NCI-H526 treated with DMSO at 0.1 percent for 48 hours (cell line): Measurements from ENCODE around the gene MT1X.
"Not testable (repeated sequence)": the region's sequence is repeated elsewhere in the genome, so short reads cannot be mapped to it uniquely, and the experiment has no call there.

Source experiments
- DNase-seq: peaks from one replicate; lab custom pipeline; 2025; lab: John Stamatoyannopoulos, UW

Gene MT1X

DNA sequence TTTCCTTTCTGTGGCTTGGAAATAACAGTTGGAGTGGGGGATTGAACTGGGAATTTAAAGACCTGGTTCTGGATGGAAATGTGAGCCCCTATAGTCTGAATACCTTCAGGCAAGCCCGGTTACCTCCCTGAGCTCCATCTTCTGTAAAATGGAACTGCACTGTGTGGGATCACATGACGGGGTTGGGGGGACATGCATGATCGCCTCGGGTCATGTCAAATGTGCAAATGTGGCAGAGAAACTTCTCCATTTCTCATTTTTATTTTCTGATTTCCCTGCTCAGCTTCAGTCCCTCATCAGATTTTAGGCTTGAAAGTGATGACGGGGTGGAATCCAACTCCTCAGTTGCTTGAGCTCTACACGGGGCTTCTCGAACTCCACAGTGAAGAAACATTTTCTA lies 29.1 kb upstream of the MT1X start:
- no peak for DNase-seq

DNA sequence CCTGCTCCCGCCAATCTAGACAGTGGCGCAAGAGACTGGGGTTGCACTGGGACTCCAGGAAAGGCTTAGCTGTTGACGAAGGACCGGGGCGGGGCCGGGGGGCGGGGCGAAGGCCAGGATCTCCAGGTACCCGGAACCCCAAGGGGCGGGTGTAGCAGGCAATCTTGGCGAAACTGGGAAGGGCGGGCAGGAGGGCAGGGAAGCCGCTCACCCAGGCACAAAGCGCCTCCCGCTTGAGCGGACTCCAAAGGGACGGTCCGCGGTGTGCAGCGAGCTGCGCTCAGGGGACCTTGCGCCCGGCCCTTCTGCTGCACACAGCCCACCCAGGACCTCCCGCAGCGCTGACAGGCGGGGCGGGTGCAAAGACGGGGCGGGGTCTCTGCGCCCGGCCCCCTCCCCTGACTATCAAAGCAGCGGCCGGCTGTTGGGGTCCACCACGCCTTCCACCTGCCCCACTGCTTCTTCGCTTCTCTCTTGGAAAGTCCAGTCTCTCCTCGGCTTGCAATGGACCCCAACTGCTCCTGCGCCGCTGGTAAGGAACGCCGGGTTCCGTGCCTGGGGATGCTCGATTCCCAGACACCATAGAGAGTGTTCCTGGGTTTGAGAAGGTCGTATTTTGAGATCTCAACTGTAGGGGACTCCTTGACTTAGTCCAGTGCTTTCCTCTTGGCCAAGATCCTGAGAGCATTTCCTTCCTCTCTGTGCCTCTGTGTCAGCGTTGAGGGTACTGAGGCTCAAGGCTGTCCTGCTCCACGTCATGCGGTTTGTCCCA lies 24.5 kb upstream of the MT1X start, which contains the start of gene MT1F:
MT1F (plus strand) TSS at position 405 of the 772 bp plus-strand sequence; CDS start at position 505, 100 bp downstream.
- DNase-seq = peak; percentile 77

DNA sequence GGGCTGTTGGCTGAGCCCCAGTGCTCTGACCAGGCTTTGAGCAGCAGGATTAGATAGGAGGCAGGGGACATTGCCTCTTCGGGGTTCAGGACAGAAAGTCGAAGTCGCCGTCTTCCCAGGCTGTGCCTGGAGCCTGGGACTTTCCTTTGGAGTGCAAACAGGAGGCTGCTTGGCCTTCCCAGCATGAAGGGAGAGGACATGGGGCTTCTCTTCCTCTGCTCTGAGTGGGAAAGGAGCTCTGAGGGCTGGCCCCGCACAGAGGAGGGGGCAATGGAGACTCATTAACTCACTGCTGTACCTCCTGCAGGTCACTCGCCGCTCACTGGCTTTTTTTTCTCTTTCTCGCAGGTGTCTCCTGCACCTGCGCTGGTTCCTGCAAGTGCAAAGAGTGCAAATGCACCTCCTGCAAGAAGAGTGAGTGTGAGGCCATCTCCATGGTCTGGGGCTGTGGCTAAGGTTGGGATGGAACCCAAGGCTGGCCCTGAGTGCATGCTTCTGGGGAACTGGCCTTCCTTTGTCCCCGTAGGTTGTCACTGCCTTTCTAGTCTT lies 23.9 kb upstream of the MT1X start:
- no peak for DNase-seq

DNA sequence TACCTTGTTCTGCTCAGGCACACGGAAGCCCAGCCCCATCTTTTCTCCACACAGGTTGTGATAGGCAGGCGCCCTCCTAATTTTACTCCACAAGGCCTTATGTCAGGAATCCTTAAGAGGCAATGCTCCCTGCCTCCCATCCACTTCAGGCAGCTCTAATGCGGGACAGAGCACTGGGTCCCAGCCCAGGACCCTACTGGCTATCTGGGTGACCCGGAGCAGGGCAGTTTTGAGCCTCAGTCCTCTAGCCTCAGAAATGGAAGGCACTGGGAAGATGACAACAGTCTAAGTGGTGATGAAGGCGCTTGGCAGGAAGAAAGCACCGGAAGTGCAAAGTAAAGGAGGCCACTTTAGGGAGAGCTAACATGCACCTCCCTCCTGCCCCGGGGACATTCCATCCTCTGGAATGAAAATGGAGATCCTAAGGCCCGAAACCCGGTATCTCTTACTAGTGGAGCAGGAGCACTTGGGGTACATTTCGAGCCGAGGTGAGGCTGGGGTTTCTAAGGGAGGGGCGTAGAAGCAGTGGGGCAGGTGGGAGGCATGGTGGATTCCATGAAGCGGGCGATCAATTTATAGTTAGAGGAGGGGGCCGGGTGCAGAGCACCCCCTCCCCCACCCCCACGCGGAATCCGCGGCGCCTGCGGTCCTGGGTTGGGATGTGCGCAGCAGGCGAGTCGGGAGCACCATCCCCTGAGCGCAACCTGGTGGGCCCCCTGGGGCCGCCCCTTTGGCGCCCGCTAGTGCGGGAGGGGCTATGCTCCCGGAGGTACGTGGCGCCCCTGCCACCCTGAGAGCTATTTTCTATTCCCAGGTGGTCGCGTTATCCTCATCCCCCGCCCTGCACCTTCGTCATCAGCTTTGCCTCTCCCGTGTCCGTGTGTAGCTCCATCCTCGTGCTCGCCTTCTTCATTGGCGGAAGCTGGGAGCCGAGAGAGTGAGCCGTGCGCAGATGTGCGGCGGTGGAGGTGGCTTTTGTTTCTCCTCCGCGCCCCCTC lies 19.6 kb upstream of the MT1X start:
- DNase-seq = no peak

DNA sequence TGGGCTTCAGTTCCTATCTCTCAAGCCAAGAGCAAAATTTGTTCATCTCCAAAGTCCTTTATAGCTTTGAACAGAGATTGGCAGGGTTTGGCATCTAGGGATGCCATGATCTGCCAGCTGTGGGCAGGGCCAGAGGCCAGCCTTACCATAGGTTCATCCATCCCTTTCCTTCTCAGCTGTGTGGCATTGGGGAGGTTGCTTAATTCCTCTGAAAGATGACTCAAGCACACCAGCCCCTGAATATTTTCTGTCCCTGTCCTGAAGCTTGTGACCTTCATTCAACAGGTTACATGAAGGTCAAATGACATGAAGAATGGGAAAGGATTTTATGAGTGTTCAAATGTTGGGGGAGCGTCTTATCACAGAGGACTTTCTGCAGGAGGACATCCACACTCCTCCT lies 17.8 kb upstream of the MT1X start:
- no peak for DNase-seq

DNA sequence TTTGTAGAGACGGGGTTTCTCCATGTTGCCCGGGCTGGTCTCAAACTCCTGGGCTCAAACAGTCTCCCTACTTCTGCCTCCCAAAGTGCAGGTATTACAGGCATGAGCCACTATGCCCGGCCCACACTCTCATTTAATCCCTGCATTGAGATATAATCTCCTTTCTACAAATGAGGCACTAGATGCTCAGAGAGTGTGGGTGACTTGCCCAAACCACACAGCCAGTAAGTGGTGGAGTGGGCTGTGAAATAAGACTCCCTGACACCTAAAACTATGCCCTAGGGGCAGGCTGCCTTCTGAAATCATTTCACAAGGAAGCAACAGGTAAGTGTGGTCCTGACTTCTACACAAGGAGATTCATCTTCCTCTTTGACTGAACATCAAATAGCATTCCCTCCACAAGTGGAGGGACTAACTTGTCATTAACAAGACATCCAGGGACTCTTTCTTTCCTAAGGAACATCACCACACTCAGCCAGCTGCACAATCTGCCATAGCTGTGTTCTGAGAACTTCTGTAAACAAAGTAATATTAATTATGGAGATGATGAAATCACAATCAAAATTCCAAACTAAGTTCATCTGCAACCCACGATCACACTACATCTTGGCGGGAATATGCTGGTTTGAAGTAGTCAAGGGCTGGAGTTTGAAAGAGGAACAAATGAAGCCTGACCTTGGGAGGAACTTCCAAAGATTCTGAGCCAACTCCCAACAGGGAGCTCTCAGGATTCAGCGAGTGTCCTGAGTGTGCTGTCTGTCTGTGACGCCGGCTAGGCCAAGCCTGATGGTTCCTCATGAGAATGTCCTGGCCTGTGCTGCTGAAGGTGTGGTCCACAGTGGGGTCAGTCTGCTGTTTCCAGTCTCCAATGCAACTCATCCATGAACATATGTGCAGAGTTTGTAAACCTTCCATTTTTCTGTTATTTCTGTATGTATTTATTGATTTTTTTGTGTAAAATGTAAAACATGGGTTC lies 16.7 kb upstream of the MT1X start:
- DNase-seq = not testable (repeated sequence)

DNA sequence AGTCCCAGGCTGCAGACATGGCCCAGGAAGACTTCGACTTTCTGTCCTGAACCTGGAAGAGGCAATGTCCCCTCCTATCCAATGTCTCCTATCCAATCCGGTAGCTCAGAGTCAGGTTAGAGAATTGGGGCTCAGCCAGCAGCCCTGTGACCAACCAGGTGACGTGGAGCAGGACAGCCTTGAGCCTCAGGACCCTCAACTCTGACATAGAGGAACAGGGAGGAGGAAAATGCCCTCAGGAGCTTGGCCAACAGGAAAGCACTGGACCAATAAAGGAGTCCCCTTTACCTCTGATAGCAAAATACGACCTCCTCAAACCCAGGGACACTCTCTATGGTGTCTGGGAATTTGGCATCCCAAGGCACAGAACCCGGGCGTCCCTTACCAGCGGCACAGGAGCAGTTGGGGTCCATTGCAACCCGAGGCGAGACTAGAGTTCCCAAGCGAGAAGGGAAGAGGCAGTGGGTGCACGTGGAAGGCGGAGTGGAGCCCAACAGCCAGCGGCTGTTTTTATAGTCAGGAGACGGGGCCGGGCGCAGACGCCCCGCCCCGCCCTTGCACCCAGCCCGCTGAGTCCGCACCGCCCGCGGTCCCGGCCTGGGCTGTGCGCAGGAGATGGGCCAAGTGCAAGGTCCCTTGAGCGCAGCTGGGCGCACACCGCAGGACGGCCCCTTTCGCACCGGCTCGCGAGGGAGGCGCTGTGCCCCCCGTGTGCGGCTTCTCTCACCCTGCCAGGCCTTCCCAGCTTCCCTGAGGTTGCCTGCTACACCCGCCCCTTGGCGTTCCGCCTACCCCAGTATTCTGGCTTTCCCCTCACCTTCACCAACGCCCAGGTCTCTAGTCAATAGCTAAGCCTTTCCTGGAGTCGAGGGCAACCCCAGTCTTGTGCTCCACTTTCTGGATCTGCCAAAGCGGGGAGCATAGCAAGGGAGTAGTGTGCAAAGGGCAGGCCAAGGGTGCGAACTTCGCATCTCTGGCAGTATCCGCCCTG lies 14.4 kb upstream of the MT1X start, which contains the start of gene MT1G:
MT1G (minus strand) TSS at position 485 of the 991 bp plus-strand sequence; CDS start at position 413, 72 bp downstream.
- DNase-seq = peak; percentile 66

DNA sequence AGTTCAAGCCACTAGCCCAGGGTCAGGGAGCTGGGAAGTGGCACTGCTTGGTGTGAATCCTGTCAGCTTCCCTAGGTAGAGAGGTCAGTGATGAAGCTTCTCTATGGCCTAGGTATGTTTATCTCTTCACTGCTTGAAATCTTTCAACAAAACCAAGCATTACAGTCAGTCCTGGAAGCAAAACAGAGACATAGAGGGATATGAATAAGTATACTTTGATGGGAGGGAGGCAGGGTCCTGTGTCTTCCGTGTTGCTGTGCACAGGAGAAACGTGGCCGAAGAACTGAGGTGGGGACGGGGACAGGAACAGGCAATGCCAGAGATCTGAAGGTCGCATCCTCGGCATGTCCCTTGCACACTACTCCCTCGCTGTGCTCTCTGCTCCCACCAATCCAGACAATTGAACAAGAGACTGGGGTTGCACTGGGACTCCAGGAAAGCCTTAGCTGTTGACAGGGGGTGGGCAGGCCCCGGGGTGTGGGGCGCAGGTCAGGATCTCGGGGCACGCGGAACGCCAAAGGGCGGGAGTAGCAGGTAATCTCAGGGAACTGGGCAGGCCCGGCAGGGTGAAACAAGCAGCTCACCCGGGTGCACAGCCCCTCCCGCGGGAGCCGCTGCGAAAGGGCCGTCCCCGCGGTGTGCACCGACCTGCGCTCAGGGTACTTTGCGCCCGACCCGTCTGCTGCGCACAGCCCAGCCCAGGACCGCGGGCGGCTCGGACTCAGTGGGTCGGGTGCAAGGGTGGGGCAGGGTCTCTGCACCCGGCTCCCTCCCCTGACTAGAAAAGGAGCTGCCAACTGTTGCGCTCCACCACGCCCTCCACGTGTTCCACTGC lies 13.0 kb upstream of the MT1X start, which contains the start of gene MT1H:
MT1H (plus strand) TSS at position 810 of the 835 bp plus-strand sequence. CDS start 71 bp downstream, outside the sequence.
- DNase-seq = no peak

DNA sequence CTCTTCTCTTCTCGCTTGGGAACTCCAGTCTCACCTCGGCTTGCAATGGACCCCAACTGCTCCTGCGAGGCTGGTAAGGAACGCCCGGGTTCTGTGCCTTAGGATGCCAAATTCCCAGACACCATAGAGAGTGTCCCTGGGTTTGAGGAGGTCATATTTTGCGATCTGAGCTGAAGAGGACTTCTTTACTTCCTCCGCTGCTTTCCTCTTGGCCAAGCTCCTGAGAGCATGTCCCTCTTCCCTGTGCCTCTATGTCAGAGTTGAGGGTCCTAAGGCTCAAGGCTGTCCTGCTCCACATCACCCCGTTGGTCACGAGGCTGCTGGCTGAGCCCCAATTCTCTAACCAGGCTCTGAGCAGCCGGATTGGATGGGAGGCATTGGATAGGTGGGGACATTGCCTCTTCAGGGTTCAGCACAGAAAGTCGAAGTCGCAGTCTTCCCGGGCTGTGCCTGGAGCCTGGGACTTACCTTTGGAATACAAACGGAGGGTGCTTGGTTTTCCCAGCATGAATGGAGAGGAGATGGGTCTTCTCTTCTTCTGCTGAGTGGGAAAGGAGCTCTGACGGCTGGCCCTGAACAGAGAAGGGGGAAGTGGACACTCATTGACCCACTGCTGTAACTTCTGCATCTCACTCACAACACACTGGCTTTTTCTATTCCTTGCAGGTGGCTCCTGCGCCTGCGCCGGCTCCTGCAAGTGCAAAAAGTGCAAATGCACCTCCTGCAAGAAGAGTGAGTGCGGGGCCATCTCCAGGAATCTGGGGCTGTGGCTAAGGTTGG lies 12.2 kb upstream of the MT1X start:
- no peak for DNase-seq

DNA sequence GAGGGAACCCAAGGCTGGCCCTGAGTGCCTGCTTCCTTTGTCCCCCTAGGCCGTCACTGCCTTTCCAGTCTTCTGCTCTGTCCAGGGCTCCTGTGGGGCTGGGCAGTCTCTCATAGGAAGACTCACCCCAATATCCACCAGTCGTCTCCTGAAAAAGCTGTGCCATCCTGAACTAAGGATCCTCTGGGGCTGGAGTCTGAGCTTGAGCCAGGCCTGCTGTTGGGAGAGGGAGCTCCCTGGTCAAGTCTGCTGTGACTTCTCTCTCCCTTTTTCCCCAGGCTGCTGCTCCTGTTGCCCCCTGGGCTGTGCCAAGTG lies 11.7 kb upstream of the MT1X start:
- DNase-seq = no peak

DNA sequence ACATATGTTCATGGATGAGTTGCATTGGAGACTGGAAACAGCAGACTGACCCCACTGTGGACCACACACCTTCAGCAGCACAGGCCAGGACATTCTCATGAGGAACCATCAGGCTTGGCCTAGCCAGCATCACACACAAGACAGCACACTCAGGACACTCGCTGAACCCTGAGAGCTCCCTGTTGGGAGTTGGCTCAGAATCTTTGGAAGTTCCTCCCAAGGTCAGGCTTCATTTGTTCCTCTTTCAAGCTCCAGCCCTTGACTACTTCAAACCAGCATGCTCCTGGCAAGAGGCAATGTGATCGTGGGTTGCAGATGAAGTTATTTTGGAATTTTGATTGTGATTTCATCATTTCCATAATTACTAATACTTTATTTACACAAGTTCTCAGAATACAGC lies 10.6 kb upstream of the MT1X start:
- DNase-seq = not testable (repeated sequence)

DNA sequence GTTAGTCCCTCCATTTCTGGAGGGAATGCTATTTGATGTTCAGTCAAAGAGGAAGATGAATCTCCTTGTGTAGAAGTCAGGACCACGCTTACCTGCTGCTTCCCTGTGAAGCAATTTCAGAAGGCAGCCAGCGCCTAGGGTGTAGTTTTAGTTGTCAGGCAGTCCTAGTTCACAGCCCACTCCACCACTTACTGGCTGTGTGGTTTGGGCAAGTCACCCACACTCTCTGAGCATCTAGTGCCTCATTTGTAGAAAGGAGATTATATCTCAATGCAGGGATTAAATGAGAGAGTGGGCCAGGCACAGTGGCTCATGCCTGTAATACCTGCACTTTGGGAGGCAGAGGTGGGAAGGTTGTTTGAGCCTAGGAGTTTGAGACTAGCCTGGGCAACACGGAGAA lies 10.1 kb upstream of the MT1X start:
- DNase-seq = not testable (repeated sequence)

DNA sequence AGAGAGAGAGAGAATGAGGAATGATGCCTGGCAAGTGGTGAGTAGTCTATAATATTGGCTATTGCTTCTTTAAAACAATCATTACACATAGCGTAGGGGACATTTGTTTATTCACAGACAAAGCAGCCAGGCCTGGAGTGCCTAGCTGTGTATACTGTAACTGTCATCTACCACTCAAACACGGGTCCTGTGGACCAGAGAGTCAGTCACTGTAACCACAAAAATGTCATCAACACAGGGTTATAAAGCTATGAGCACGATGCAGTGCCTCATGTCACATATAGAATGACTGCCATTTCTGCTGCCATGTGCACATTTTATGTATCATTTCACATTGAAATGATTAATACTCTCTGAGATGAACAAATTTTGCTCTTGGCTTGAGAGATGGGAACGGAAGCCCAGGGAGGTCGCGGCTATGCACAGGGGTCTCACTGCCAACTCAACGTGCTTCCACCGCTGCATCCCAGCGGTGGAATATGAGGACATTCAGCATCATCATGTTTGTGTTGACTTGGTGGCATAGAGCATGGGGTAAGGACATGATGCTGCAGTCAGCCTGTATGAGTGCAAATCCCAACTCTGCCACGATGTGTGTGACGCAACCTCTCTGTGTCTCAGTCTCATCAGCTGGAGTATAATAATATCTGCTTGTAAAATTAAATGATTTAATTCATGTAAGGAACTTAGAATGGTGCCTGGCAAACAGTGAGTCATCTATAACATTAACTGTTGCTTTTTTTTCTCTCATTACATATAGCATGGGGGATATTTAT lies 9.3 kb upstream of the MT1X start:
- no peak for DNase-seq

DNA sequence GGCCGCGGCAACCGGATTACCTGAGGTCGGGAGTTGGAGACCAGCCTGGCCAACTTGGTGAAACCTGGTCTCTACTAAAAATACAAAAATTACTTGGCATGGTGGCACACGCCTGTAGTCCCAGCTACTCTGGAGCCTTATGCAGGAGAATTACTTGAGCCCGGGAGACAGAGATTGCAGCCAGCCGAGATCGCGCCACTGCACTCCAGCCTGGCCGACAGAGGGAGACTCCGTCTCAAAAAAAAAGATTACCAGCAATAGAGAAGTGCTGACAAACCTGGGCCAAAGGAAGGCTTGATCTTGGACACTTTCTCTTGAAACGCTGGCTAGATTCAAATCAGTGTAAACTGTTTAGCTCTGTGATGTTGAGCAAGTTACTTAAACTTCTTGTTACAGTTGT lies 8.3 kb upstream of the MT1X start:
- DNase-seq = no peak

DNA sequence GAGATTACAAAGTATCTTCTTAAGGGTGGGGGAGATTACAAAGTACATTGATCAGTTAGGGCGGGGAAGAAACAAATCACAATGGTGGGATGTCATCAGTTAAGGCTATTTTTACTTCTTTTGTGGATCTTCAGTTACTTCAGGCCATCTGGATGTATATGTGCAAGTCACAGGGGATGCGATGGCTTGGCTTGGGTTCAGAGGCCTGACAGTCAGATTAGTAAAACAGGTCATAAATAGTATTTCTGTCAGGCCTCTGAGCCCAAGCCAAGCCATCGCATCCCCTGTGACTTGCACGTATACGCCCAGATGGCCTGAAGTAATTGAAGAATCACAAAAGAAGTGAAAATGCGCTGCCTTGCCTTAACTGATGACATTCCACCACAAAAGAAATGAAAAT lies 7.7 kb upstream of the MT1X start:
- not testable (repeated sequence) for DNase-seq

DNA sequence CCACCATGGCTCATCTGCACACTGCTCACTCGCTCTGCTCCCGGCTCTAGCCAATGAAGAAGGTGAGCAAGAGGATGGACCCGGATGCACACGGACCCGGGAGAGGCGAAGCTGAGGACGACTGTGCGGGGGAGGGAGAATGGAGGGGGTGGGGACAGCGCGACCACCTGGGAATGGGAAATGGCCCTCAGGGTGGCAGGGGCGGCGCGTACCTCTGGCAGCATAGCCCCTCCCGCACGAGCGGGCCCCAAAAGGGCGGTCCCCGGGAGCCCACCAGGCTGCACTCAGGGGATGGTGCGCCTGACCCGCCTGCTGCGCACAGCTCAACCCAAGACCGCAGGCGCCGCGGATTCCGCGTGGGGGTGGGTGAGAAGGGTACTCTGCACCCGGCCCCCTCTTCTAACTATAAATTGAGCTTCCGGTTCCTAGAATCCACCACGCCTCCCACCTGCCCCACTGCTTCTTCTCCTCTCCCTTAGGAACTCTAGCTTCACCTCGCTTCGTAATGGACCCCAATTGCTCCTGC lies 6.5 kb upstream of the MT1X start:
- no peak for DNase-seq

DNA sequence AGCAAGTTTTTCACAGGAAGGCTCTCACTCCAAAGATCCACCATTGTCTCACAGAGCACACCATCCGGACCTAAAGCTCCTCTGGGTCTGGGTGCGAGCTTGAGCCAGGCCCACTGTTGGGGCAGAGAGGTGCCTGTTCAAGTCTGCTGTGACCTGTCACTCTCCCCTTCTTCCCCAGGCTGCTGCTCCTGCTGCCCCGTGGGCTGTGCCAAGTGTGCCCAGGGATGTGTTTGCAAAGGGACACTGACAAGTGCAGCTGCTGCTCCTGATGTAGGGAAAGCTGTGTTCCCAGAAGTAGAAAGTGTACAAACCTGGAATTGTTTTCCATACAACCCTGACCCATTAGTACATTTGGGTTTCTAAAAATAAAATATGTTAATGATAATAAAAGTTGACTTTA lies 4.8 kb upstream of the MT1X start:
- DNase-seq = no peak
